Subcutaneous adipose tissue (tissue), 4 donors: ENCODE measurements around the gene CMIP. TPM values are rescaled to one million over a fixed set of nuclear protein-coding genes. Genes with fewer than 3 reads are reported as not detected.

Experiments used
- total RNA-seq, 4 donors: library from RNA; depleted of rRNA; stranded (reverse); fragments of >200 nt; gene quantifications; one replicate each; pipeline ENCODE4 v1.1.0, GENCODE V29; 2016
- TF ChIP-seq, protein P1 (sequence below): fragments of 450-650 bp; IDR thresholded peaks from one replicate; pipeline ENCODE4 v1.5.1; 2016; ENCODE audit warnings: low read depth, mild to moderate bottlenecking, control low read depth, antibody characterized with exemption, moderate library complexity

CMIP gene
- total RNA-seq, 4 donors from 2014 or later: 19.9 to 40.3 (median 26.0) TPM

DNA sequence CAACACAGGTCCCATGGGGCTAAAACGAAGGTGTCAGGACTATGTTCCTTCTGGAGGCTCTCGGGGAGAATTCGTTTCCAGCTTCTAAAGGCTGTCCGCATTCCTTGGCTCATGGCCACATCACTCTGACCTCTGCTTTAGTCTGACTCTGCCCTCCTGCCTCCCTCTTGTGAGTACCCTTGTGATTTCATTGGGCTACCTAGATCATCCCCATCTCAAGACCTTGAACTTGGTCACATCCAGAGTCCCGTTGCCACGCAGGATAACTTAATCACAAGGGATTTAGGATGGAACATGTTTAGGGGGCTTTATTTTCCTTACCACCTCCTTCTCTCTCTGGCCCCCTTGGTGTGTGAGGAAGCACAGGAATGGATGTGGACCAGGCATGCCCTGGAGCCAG is 173.6 kb downstream of the CMIP start:
- TF ChIP-seq, protein P1, sequence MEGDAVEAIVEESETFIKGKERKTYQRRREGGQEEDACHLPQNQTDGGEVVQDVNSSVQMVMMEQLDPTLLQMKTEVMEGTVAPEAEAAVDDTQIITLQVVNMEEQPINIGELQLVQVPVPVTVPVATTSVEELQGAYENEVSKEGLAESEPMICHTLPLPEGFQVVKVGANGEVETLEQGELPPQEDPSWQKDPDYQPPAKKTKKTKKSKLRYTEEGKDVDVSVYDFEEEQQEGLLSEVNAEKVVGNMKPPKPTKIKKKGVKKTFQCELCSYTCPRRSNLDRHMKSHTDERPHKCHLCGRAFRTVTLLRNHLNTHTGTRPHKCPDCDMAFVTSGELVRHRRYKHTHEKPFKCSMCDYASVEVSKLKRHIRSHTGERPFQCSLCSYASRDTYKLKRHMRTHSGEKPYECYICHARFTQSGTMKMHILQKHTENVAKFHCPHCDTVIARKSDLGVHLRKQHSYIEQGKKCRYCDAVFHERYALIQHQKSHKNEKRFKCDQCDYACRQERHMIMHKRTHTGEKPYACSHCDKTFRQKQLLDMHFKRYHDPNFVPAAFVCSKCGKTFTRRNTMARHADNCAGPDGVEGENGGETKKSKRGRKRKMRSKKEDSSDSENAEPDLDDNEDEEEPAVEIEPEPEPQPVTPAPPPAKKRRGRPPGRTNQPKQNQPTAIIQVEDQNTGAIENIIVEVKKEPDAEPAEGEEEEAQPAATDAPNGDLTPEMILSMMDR: no peak

DNA sequence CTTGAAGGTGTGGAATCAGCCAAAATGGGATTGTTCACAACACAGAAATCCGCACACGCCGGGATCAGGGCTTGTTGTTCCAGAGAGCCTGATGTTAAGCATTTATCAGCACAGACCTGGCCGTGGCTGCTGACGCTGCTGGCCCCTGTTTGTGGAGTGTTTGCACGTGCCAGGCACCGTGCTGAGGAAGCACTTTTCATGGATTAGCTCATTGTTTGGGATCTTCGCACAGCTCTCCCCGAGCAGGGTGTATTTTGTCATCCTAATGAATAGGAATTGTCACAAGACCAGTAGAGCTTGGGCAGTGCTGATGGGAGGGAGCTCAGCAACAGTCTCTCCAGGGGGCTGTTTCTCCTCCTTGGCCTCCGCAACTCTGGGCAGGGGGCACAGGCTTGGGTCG is 174.1 kb downstream of the CMIP start:
- TF ChIP-seq, protein P1: no peak

DNA sequence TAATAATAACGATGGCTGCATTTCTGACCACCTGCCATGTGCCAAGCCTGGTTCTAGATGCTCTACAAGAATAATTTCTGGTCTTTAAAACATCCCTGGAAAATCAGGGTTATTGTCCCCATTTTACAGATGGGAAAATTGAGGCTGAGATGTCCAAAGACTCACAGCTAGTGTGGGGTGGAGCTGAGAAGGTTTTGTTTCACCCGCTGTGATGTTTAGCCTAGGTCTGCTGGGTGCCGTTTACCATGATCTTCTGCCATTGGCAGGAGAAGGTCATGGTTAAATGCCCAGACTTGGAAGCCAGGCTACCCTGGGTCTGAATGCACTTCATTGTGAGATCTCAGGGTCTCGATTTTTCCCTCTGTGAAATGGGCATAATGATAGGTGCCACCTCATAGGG is 175.4 kb downstream of the CMIP start:
- TF ChIP-seq, protein P1: no peak

DNA sequence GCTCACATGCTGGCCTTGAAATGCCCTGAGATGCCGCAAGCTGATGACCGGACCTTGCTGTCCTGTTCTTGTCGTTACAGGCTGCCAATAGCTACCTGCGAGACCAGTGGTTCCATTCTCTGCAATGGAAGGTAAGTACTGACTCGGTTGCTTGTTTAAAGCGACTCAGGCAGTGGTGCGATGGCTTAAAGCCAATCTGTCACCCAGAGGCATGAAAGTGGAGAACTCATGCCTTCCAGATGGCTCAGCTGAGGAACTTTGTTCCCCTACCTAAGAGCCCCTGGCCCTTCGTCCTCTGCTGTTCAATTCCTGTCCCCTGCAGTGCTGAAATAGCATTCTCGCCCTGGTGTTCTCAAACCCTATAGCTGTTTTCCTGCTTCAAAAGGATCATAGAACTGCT is 176.2 kb downstream of the CMIP start:
- TF ChIP-seq, protein P1: no peak

DNA sequence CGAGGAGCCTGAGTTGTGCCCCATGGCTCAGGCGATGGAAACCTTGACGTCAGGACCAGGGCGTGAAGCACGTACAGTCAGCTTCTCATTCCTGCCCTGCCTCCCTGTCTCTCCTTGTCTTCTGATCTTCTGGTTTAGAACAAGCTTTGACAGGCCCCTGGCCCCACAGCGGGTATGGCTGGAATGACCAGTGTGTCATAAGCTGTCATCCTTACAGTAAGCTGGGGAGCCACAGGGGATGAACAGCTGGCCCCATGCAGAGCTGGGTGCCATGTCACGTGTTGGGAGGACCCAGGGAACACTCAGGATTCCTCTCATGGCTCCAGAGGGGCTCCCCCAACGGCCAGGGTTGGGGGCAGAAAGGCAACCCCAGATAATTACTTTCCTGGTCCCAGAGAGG is 176.9 kb downstream of the CMIP start:
- TF ChIP-seq, protein P1: no peak

DNA sequence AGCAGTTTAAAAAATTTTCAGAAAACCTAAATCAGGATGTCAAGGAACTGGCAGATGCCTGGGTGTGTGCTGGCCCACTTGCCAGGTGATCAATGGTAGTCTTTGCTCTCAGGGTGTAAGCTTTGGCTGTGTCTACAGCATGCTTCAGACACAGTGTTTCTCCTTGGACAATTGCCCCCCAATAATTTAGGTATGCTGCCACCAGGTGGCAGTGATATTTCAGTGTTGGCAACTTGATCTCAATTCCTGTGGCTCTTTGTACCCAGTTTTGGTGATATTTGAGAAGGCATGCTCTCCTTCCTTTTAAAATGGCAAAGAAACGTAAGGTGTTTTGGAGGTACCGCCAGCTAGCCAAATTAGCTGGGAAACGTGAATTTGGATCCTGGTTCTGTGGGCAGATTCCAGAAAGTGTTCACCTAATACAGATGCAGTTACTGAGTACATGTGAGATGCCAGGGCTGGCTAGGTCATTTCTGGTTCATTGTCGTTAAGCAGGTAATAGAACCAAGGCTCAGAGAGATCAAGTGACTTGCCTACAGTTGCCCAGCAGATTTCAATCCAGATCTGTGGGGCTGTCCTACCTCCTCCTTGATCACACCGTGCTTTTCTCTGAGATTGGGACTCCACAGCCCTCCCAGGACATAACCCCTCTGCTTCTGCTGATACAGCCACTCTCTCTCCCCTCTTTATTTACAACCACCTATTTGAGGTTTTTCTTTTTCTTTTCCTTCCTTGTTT is 178.9 kb downstream of the CMIP start:
- TF ChIP-seq, protein P1: no peak

DNA sequence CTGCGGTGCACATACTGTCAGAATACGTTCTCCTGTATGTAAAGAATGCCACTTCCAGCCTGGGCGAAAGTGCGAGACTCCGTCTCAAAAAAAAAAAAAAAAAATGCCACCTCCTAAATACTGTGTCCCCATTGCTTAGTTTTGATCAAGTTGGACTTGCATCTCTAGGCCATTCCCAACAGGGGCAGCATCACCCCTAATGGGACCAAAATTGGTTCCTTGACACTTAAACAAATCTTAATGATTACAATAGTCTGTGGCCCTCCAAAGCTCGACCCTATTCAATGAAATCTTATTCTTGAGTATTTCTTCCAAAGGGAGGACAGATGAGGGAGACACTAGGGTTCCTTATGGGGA is 179.8 kb downstream of the CMIP start:
- TF ChIP-seq, protein P1: no peak
